WERI-Rb-1 (cell line): ENCODE measurements around the gene MBLAC2.

Experiments used
- DNase-seq: peaks from one replicate; pipeline ENCODE4 v3.0.0-alpha.2; 2020
- H3K27ac ChIP-seq: fragments of 250-450 bp; sonication (Bioruptor Pico); 2 replicates; pipeline ENCODE4 v1.5.1; 2020; ENCODE audit warnings: mild to moderate bottlenecking, moderate library complexity
- H3K27me3 ChIP-seq: fragments of 250-450 bp; sonication (Bioruptor Pico); 2 replicates; pipeline ENCODE4 v1.5.1; 2021; ENCODE audit warnings: mild to moderate bottlenecking, low read depth, moderate library complexity; ENCODE audit not compliant: insufficient read depth, severe bottlenecking
- H3K36me3 ChIP-seq: fragments of 250-450 bp; sonication (Bioruptor Pico); 2 replicates; pipeline ENCODE4 v1.5.1; 2020; ENCODE audit warnings: mild to moderate bottlenecking, moderate library complexity
- H3K4me3 ChIP-seq: 2 replicates; pipeline ENCODE4 v1.5.1; 2011; ENCODE audit warnings: low read depth, mild to moderate bottlenecking, control low read depth, low read length
- H3K9me3 ChIP-seq: fragments of 250-450 bp; sonication (Bioruptor Pico); 2 replicates; pipeline ENCODE4 v1.5.1; 2021; ENCODE audit warnings: mild to moderate bottlenecking, moderate library complexity; ENCODE audit not compliant: severe bottlenecking
- CTCF ChIP-seq: IDR thresholded peaks from 2 replicates; pipeline ENCODE4 v1.5.1; 2011; ENCODE audit warnings: low read depth, mild to moderate bottlenecking, control low read depth, inconsistent platforms, low read length

MBLAC2 gene

GRCh38 chr5:90484540-90484939 lies 10.0 kb upstream of the MBLAC2 start:
- TF ChIP-seq CTCF, result no peak
- DNase-seq, result no peak
- Histone ChIP-seq H3K27ac (no peak overlapping the region), H3K27me3 (no peaks in the 10 kb centered on the region), H3K4me3 (no peak overlapping the region), H3K36me3 (peaks cover 7% of the 10 kb centered on the region; the same call in 1 of the 2 replicates), H3K9me3 (no peaks in the 10 kb centered on the region)

GRCh38 chr5:90483206-90483605 lies 8.6 kb upstream of the MBLAC2 start:
- no peak for DNase-seq
- TF ChIP-seq CTCF, result no peak
- H3K36me3 ChIP-seq, result no peaks in the 10 kb centered on the region
- H3K27me3 ChIP-seq, result no peaks in the 10 kb centered on the region
- H3K27ac ChIP-seq, result no peak overlapping the region
- H3K4me3 ChIP-seq, result no peak overlapping the region
- H3K9me3 ChIP-seq, result no peaks in the 10 kb centered on the region

- TF ChIP-seq CTCF, result no peak
- Histone ChIP-seq H3K4me3 (no peak overlapping the region), H3K36me3 (no peaks in the 10 kb centered on the region), H3K9me3 (no peaks in the 10 kb centered on the region), H3K27me3 (no peaks in the 10 kb centered on the region), H3K27ac (no peak overlapping the region)
- DNase-seq, result no peak
Measured at GRCh38 chr5:90480699-90481098, 6.1 kb upstream of the MBLAC2 start.

GRCh38 chr5:90479611-90480385 lies 5.2 kb upstream of the MBLAC2 start:
- H3K36me3 ChIP-seq, result no peaks in the 10 kb centered on the region
- no peak for TF ChIP-seq CTCF
- H3K27ac ChIP-seq, result no peak overlapping the region
- H3K4me3 ChIP-seq, result no peak overlapping the region
- no peaks in the 10 kb centered on the region for H3K9me3 ChIP-seq
- H3K27me3 ChIP-seq, result no peaks in the 10 kb centered on the region
- no peak for DNase-seq

GRCh38 chr5:90477621-90478215 lies 3.1 kb upstream of the MBLAC2 start:
- no peak for TF ChIP-seq CTCF
- no peak overlapping the region for H3K27ac ChIP-seq
- DNase-seq, result no peak
- H3K4me3 ChIP-seq, result no peak overlapping the region
- H3K9me3 ChIP-seq, result no peaks in the 10 kb centered on the region
- no peaks in the 10 kb centered on the region for H3K27me3 ChIP-seq
- no peaks in the 10 kb centered on the region for H3K36me3 ChIP-seq

- Histone ChIP-seq H3K27me3 (no peaks in the 10 kb centered on the region), H3K9me3 (no peaks in the 10 kb centered on the region), H3K4me3 (no peak overlapping the region), H3K36me3 (no peaks in the 10 kb centered on the region), H3K27ac (no peak overlapping the region)
- DNase-seq, result no peak
- no peak for TF ChIP-seq CTCF
Measured at GRCh38 chr5:90477073-90477472, 2.5 kb upstream of the MBLAC2 start.
